Naive B cell (primary cell): ENCODE measurements around the gene COMMD10. TPM values are rescaled to one million over a fixed set of nuclear protein-coding genes. Genes with fewer than 3 reads are reported as not detected.

ENCODE experiments used
- ATAC-seq, 2 donors: fragments of 150-1000 bp; cut with Tn5 transposase; 2 replicates each; pipeline ENCODE4 v1.10.0; 2021; ENCODE audit warnings: low read depth in 2 of 2, mild to moderate bottlenecking in 2 of 2, moderate library complexity in 2 of 2
- DNase-seq: peaks from one replicate; pipeline ENCODE4 v3.0.0; 2022
- H3K27ac Mint-ChIP-seq, 6 donors: one replicate each; pipeline ENCODE4 v1.8.0; 2020 to 2022; ENCODE audit warnings: mild to moderate bottlenecking in 6 of 6, mixed read lengths in 6 of 6, moderate library complexity in 5 of 6, inconsistent platforms in 2 of 6
- H3K27me3 Mint-ChIP-seq, 3 donors: one replicate each; pipeline ENCODE4 v1.8.0; 2021 to 2022; ENCODE audit warnings: mixed read lengths in 3 of 3, mild to moderate bottlenecking in 1 of 3
- H3K36me3 Mint-ChIP-seq, 2 donors: one replicate each; pipeline ENCODE4 v1.8.0; 2020 to 2022; ENCODE audit warnings: mixed read lengths in 2 of 2, inconsistent platforms in 1 of 2, mild to moderate bottlenecking in 1 of 2
- H3K4me1 Mint-ChIP-seq, 3 donors: one replicate each; pipeline ENCODE4 v1.8.0; 2020 to 2022; ENCODE audit warnings: mixed read lengths in 3 of 3, inconsistent platforms in 1 of 3, mild to moderate bottlenecking in 1 of 3, moderate library complexity in 1 of 3
- H3K4me3 Mint-ChIP-seq, 8 donors: one replicate each; pipeline ENCODE4 v1.8.0; 2020 to 2022; ENCODE audit warnings: mild to moderate bottlenecking in 8 of 8, mixed read lengths in 8 of 8, moderate library complexity in 8 of 8, inconsistent platforms in 2 of 8
- H3K9me3 Mint-ChIP-seq, 7 donors: one replicate each; pipeline ENCODE4 v1.8.0; 2020 to 2022; ENCODE audit warnings: mixed read lengths in 7 of 7, mild to moderate bottlenecking in 5 of 7, inconsistent platforms in 2 of 7, moderate library complexity in 1 of 7
- polyA plus RNA-seq, 6 donors: library from polyadenylated mRNA; unstranded; fragments of 300-500 nt; fragmentation: Illumina TruSeq; gene quantifications; one replicate each; pipeline ENCODE4 v1.2.3, GENCODE V29; 2021; ENCODE audit warnings: low read depth in 6 of 6

The COMMD10 gene
- polyA plus RNA-seq, 6 donors from 2014 or later, result 26.8 to 74.1 (median 43.2) TPM

- Mint-ChIP-seq H3K4me3 (no peak overlapping the region), H3K9me3 (peaks cover 5 to 48% (median 28%) of the 10 kb centered on the region in 7 donors), H3K27me3 (no peaks in the 10 kb centered on the region), H3K36me3 (peaks cover 68 to 77% of the 10 kb centered on the region in 2 donors), H3K27ac (no peak overlapping the region), H3K4me1 (peaks cover 0 to 4% (median 0%) of the 10 kb centered on the region in 3 donors)
- DNase-seq, result no peak
- no peak for ATAC-seq
Observed at GRCh38 chr5:116313366-116313765, 228.5 kb downstream of the COMMD10 start.

- peaks cover 0 to 4% (median 0%) of the 10 kb centered on the region in 3 donors for H3K4me1 Mint-ChIP-seq
- DNase-seq, result no peak
- H3K27me3 Mint-ChIP-seq, result no peaks in the 10 kb centered on the region
- no peak for ATAC-seq
- no peak overlapping the region for H3K4me3 Mint-ChIP-seq
- peaks cover 68 to 86% of the 10 kb centered on the region in 2 donors for H3K36me3 Mint-ChIP-seq
- peaks cover 9 to 44% (median 20%) of the 10 kb centered on the region in 7 donors for H3K9me3 Mint-ChIP-seq
- no peak overlapping the region for H3K27ac Mint-ChIP-seq
Observed at GRCh38 chr5:116315531-116315930, 230.7 kb downstream of the COMMD10 start.

GRCh38 chr5:116318091-116318854 is 233.4 kb downstream of the COMMD10 start:
- peaks cover 76 to 86% of the 10 kb centered on the region in 2 donors for H3K36me3 Mint-ChIP-seq
- no peak for DNase-seq
- ATAC-seq, result no peak
- no peaks in the 10 kb centered on the region for H3K27me3 Mint-ChIP-seq
- H3K27ac Mint-ChIP-seq, result no peak overlapping the region
- H3K4me3 Mint-ChIP-seq, result no peak overlapping the region
- H3K9me3 Mint-ChIP-seq, result peaks cover 9 to 52% (median 20%) of the 10 kb centered on the region in 7 donors
- peaks cover 0 to 3% (median 0%) of the 10 kb centered on the region in 3 donors for H3K4me1 Mint-ChIP-seq

GRCh38 chr5:116320486-116320885 is 235.7 kb downstream of the COMMD10 start:
- Mint-ChIP-seq H3K4me1 (no peaks in the 10 kb centered on the region), H3K4me3 (no peak overlapping the region), H3K9me3 (peaks cover 9 to 54% (median 24%) of the 10 kb centered on the region in 7 donors), H3K27ac (no peak overlapping the region), H3K27me3 (no peaks in the 10 kb centered on the region), H3K36me3 (peaks cover 76 to 82% of the 10 kb centered on the region in 2 donors)
- ATAC-seq (no peak), DNase-seq (no peak)

- Mint-ChIP-seq H3K27ac (no peak overlapping the region), H3K36me3 (peaks cover 48 to 70% of the 10 kb centered on the region in 2 donors), H3K4me3 (no peak overlapping the region), H3K4me1 (no peaks in the 10 kb centered on the region), H3K27me3 (no peaks in the 10 kb centered on the region), H3K9me3 (peaks cover 23 to 69% (median 51%) of the 10 kb centered on the region in 7 donors)
- no peak for ATAC-seq
- no peak for DNase-seq
Observed at GRCh38 chr5:116329503-116329902, 244.7 kb downstream of the COMMD10 start.

GRCh38 chr5:116340799-116341198 is 256.0 kb downstream of the COMMD10 start:
- no peak overlapping the region for H3K4me3 Mint-ChIP-seq
- H3K36me3 Mint-ChIP-seq, result peaks cover 13 to 24% of the 10 kb centered on the region in 2 donors
- no peak for DNase-seq
- H3K4me1 Mint-ChIP-seq, result no peaks in the 10 kb centered on the region
- H3K9me3 Mint-ChIP-seq, result peaks cover 6 to 38% (median 24%) of the 10 kb centered on the region in 7 donors
- H3K27ac Mint-ChIP-seq, result no peak overlapping the region
- no peaks in the 10 kb centered on the region for H3K27me3 Mint-ChIP-seq
- no peak for ATAC-seq

Other genes starting within 250 kb of the COMMD10 start
- 100 to 1,000 TPM; 107 to 181 (median 139) TPM for gene ATG12, start 243.5 kb upstream of the COMMD10 start, polyA plus RNA-seq
- 100 to 1,000 TPM in 1 of 6 donors, 10 to 100 TPM in 5; 57.5 to 102 (median 68.4) TPM for gene AP3S1, start 243.1 kb upstream of the COMMD10 start, polyA plus RNA-seq
- not detected for gene LVRN, start 122.5 kb upstream of the COMMD10 start, polyA plus RNA-seq
- gene ARL14EPL, start 52.6 kb upstream of the COMMD10 start, polyA plus RNA-seq, result not detected